Measurements from ENCODE around the gene DYNC1I1. TPM values are rescaled to one million over a fixed set of nuclear protein-coding genes. Genes with fewer than 3 reads are reported as not detected.

Gene DYNC1I1
- total RNA-seq, 1 experiment from 2014 or later = not detected

GRCh38 chr7:95820778-95821177, 48.4 kb downstream of the DYNC1I1 start:
- H3K79me2 ChIP-seq (ENCODE audit: low read depth) = no peaks in the 10 kb centered on the region
- CTCF ChIA-PET = no interaction called here

GRCh38 chr7:95822717-95823116, 50.4 kb downstream of the DYNC1I1 start:
- H3K36me3 ChIP-seq (ENCODE audit: low read depth) = no peaks in the 10 kb centered on the region
- POLR2A ChIA-PET (ENCODE audit: unreplicated experiment) = no interaction called here
- TF ChIP-seq, protein P1, sequence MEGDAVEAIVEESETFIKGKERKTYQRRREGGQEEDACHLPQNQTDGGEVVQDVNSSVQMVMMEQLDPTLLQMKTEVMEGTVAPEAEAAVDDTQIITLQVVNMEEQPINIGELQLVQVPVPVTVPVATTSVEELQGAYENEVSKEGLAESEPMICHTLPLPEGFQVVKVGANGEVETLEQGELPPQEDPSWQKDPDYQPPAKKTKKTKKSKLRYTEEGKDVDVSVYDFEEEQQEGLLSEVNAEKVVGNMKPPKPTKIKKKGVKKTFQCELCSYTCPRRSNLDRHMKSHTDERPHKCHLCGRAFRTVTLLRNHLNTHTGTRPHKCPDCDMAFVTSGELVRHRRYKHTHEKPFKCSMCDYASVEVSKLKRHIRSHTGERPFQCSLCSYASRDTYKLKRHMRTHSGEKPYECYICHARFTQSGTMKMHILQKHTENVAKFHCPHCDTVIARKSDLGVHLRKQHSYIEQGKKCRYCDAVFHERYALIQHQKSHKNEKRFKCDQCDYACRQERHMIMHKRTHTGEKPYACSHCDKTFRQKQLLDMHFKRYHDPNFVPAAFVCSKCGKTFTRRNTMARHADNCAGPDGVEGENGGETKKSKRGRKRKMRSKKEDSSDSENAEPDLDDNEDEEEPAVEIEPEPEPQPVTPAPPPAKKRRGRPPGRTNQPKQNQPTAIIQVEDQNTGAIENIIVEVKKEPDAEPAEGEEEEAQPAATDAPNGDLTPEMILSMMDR (conservative IDR thresholded peaks at IDR 0.05) = no peak
- TF ChIP-seq EZH2 (IDR thresholded peaks at IDR 0.05; ENCODE audit: low read depth) = no peak
- H2AFZ ChIP-seq = no peak overlapping the region
- no peaks in the 10 kb centered on the region for H3K9me2 ChIP-seq (ENCODE audit: insufficient read depth)
- H3F3A ChIP-seq (ENCODE audit: insufficient read depth, low read depth) = no peaks in the 10 kb centered on the region
- CTCF ChIA-PET = no interaction called here
- H3K9me3 ChIP-seq (ENCODE audit: insufficient read depth, low read depth) = no peaks in the 10 kb centered on the region
- intact Hi-C loops (cut with micrococcal nuclease; ENCODE audit: unreplicated experiment) = no loop called here
- H3K4me3 ChIP-seq = no peak overlapping the region
- no TSS peak for BruUV-seq (replicated peaks)
- no peaks in the 10 kb centered on the region for H3K27me3 ChIP-seq (ENCODE audit: insufficient read depth, low read depth)
- no peaks in the 10 kb centered on the region for H3K79me2 ChIP-seq (ENCODE audit: low read depth)
- H3K4me2 ChIP-seq = no peak overlapping the region
- H3K4me1 ChIP-seq (replicated peaks; ENCODE audit: insufficient read depth) = no peaks in the 10 kb centered on the region
- H4K20me1 ChIP-seq (ENCODE audit: insufficient read depth) = no peaks in the 10 kb centered on the region
- no peak for DNase-seq
- no peak overlapping the region for H3K27ac ChIP-seq

More at GRCh38 chr7:95820778-95821177, 48.4 kb downstream of the DYNC1I1 start:
- no TSS peak for BruUV-seq (replicated peaks)
- Histone ChIP-seq H3F3A (ENCODE audit: insufficient read depth, low read depth) (no peaks in the 10 kb centered on the region), H4K20me1 (ENCODE audit: insufficient read depth) (no peaks in the 10 kb centered on the region), H3K36me3 (ENCODE audit: low read depth) (no peaks in the 10 kb centered on the region), H3K27ac (no peak overlapping the region), H2AFZ (no peak overlapping the region; the same call in 1 of the 2 replicates), H3K27me3 (ENCODE audit: insufficient read depth, low read depth) (no peaks in the 10 kb centered on the region), H3K9me2 (ENCODE audit: insufficient read depth) (no peaks in the 10 kb centered on the region), H3K4me3 (no peak overlapping the region), H3K4me1 (replicated peaks; ENCODE audit: insufficient read depth) (no peaks in the 10 kb centered on the region), H3K9me3 (ENCODE audit: insufficient read depth, low read depth) (no peaks in the 10 kb centered on the region), H3K4me2 (no peak overlapping the region)
- POLR2A ChIA-PET (ENCODE audit: unreplicated experiment) = no interaction called here
- DNase-seq = no peak
- TF ChIP-seq, protein P1 (conservative IDR thresholded peaks at IDR 0.05) = no peak
- no peak for TF ChIP-seq EZH2 (IDR thresholded peaks at IDR 0.05; ENCODE audit: low read depth)
- intact Hi-C loops (cut with micrococcal nuclease; ENCODE audit: unreplicated experiment) = no loop called here

GRCh38 chr7:95824616-95825015, 52.3 kb downstream of the DYNC1I1 start:
- no peaks in the 10 kb centered on the region for H3K9me2 ChIP-seq (ENCODE audit: insufficient read depth)
- CTCF ChIA-PET = no interaction called here
- TF ChIP-seq, protein P1 (conservative IDR thresholded peaks at IDR 0.05) = no peak
- no peak for TF ChIP-seq EZH2 (IDR thresholded peaks at IDR 0.05; ENCODE audit: low read depth)
- no peak overlapping the region for H3K4me2 ChIP-seq
- BruUV-seq (replicated peaks) = no TSS peak
- H4K20me1 ChIP-seq (ENCODE audit: insufficient read depth) = no peaks in the 10 kb centered on the region
- no peaks in the 10 kb centered on the region for H3K79me2 ChIP-seq (ENCODE audit: low read depth)
- no peak for DNase-seq
- no peaks in the 10 kb centered on the region for H3K9me3 ChIP-seq (ENCODE audit: insufficient read depth, low read depth)
- no peaks in the 10 kb centered on the region for H3F3A ChIP-seq (ENCODE audit: insufficient read depth, low read depth)
- POLR2A ChIA-PET (ENCODE audit: unreplicated experiment) = no interaction called here
- intact Hi-C loops (cut with micrococcal nuclease; ENCODE audit: unreplicated experiment) = no loop called here
- H3K27ac ChIP-seq = no peak overlapping the region
- H3K4me1 ChIP-seq (replicated peaks; ENCODE audit: insufficient read depth) = no peaks in the 10 kb centered on the region
- H3K4me3 ChIP-seq = no peak overlapping the region
- no peak overlapping the region for H2AFZ ChIP-seq
- no peaks in the 10 kb centered on the region for H3K27me3 ChIP-seq (ENCODE audit: insufficient read depth, low read depth)
- no peaks in the 10 kb centered on the region for H3K36me3 ChIP-seq (ENCODE audit: low read depth)
